Ovary (tissue), 9 donors: ENCODE measurements around the gene ARID3C. TPM values are rescaled to one million over a fixed set of nuclear protein-coding genes. Genes with fewer than 3 reads are reported as not detected.

Source experiments
- DNase-seq, 5 donors: peaks; one replicate each; pipeline ENCODE4 v3.0.0-alpha.2; 2019 to 2020
- H3K27ac ChIP-seq, 2 donors: fragments of 200-600 bp; one replicate each; pipeline versions ENCODE4 v1.5.1 to v1.8.0; 2019 to 2022
- H3K27me3 ChIP-seq: fragments of 200-600 bp; one replicate; pipeline ENCODE4 v1.8.0; 2022
- H3K36me3 ChIP-seq: fragments of 200-600 bp; sonication (generic); one replicate; pipeline ENCODE4 v1.5.1; 2019
- H3K4me1 ChIP-seq: one replicate; pipeline ENCODE4 v1.8.1; 2013; ENCODE audit warnings: mild to moderate bottlenecking, moderate library complexity; ENCODE audit not compliant: insufficient read depth
- H3K4me3 ChIP-seq: fragments of 200-600 bp; sonication (generic); one replicate; pipeline ENCODE4 v1.5.1; 2017
- H3K9me3 ChIP-seq, 2 donors: fragments of 200-600 bp in 1 of 2; sonication (generic) in 1 of 2; one replicate each; pipeline versions ENCODE4 v1.5.1 to v1.8.1; 2013 to 2019; ENCODE audit warnings: mild to moderate bottlenecking in 1 of 2, moderate library complexity in 1 of 2
- CTCF ChIP-seq, 3 donors: fragments of 450-650 bp in 2 of 3; fragments of 200-600 bp in 1 of 3; IDR thresholded peaks; one replicate each; pipeline versions ENCODE4 v1.5.1 to v1.8.0; 2016 to 2022; ENCODE audit warnings: antibody characterized with exemption in 3 of 3, mild to moderate bottlenecking in 1 of 3
- EP300 ChIP-seq: sonication (generic); formaldehyde crosslinking; IDR thresholded peaks from one replicate; pipeline ENCODE4 v1.6.1; 2017; ENCODE audit warnings: antibody characterized with exemption
- POLR2A ChIP-seq: fragments of 450-650 bp; IDR thresholded peaks from one replicate; pipeline ENCODE4 v1.6.1; 2017; ENCODE audit warnings: antibody characterized with exemption, mild to moderate bottlenecking, moderate library complexity
- WGBS, 3 donors: extraction: QIAGEN DNeasy Blood & Tissue Kit in 1 of 3; methylation state at CpG; one replicate each; pipeline versions ENCODE4 v1.1.5 to v1.1.7; 2013 to 2017; 5-methylcytosine and 5-hydroxymethylcytosine counted together
- intact Hi-C, 4 donors: fragments of 100-400 bp; cut with DNase I; formaldehyde crosslinking; loops; one replicate each; pipeline versions ENCODE4 v1.11.0 to v1.15.1; 2022 to 2023
- polyA plus RNA-seq, 2 donors: library from polyadenylated mRNA; stranded (reverse); fragments of 200-250 nt in 1 of 2; fragments of 350-450 nt in 1 of 2; fragmentation: Illumina TruSeq in 1 of 2; extraction: RNeasy Lipid Tissue Mini Kit (QIAGEN cat#74804) in 1 of 2; gene quantifications; one replicate each; pipeline ENCODE4 v1.2.3, GENCODE V29; 2013 to 2014
- total RNA-seq, 7 donors: library from RNA; depleted of rRNA in 2 of 7; stranded (reverse); fragments of >200 nt in 2 of 7; fragmentation: NEBNext Ultra II Directional in 3 of 7; extraction: Animal tissue kit (Norgen Biotek cat#: 25700) in 3 of 7; gene quantifications; one replicate each; pipeline versions ENCODE4 v1.1.0 to v1.2.4, GENCODE V29; 2016 to 2023
- donor health status: DM: no; HTN: no; CAD: no; lungs with moderate emphysema.
- donor health status: DM: no; HTN: no; CAD: no.
- donor health status: Bipolar disorder and iron deficiency.
- donor health status: DM: yes; HTN: yes; CAD: no.
- donor health status: DM: no; HTN: no; CAD: no.
- donor health status: DM: yes; HTN: yes; CAD: no.

ARID3C gene
- total and polyA plus RNA-seq, 9 donors = 0.07 to 0.40 TPM; not detected in 7

DNA sequence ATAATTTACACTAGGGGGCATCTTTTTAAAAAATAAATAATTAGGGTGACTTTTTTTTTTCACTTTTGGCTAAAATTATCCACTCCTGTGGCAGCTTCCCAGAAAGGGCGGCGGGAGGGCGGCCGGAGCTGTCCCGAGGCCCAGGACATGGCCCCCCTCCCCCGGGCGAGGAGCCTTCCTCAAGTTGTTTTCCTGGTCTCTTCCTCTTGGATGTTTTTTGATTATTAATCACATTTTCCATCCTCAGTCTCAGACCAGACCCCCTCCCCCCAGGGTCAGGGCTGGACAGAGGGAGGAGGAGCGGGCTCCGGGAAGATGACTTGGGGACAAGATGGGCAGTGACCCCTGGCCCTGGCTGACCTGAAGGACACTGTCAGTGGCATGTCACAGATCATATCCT is 34.7 kb downstream of the ARID3C start:
- intact Hi-C loops = loop anchor here in 2 of 4 donors (5.0 kb wide), 3 partner anchors 47 to 192 kb away; no protein-coding TSS in a partner anchor
- H3K27me3 ChIP-seq = no peaks in the 10 kb centered on the region
- H3K36me3 ChIP-seq = no peaks in the 10 kb centered on the region
- peaks cover 3% of the 10 kb centered on the region for H3K4me1 ChIP-seq
- no peak overlapping the region for H3K4me3 ChIP-seq
- WGBS, 3 donors = 24 to 29% (median 27%) methylated on average over 9 of the region's 9 CpGs
- H3K27ac ChIP-seq = peak overlapping the region; percentile 60 to 61
- DNase-seq = peak in 4 of 5 donors; percentile 56 to 80 (median 74)
- no peaks in the 10 kb centered on the region for H3K9me3 ChIP-seq
- TF ChIP-seq EP300 (no peak), CTCF (IDR thresholded peaks at IDR 0.05) (no peak), POLR2A (no peak)

DNA sequence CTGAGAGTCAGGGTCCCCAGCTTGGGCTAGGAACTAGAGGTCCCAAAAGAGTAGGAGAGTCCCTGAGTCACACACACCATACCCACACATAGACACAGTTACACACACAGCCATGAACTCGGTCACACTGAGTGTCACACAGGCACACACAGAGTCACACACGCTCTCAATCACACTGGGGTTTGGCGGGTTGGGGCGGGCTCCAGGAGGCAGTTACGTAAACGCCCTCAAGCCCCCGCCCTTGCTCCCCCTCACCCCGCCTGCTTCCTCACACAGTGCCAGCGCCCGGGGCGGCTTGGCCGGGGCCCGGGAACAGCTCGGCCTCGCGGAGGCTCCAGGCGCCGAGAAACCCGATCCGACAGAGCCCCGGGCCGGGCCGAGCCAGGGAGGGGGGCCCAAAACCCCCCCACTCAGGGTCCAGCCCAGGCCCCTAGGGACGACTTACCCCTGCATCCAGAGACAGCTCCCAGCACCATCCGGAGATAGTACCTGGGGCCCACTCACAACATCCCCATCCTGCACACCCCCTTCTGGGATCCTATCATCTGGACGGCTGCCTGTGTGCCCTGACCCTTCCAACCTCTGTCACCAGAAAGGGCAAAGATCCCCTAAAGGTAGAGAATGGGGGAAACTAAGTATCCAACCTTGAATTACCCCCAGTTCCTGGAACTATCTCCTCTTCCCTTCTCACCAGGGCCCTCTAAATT is 35.8 kb downstream of the ARID3C start:
- peaks cover 3% of the 10 kb centered on the region for H3K4me1 ChIP-seq
- no peak overlapping the region for H3K4me3 ChIP-seq
- intact Hi-C loops = loop anchor here in 3 of 4 donors (2.0 to 5.0 kb wide), 4 partner anchors 44 to 191 kb away; no protein-coding TSS in a partner anchor
- peak overlapping the region; percentile 60 to 61 for H3K27ac ChIP-seq
- peak; percentile 79 to 93 (median 82) for DNase-seq
- no peak for TF ChIP-seq EP300
- TF ChIP-seq CTCF (IDR thresholded peaks at IDR 0.05) = no peak
- no peak for TF ChIP-seq POLR2A
- H3K9me3 ChIP-seq = no peaks in the 10 kb centered on the region
- H3K27me3 ChIP-seq = no peaks in the 10 kb centered on the region
- H3K36me3 ChIP-seq = no peaks in the 10 kb centered on the region
- 6 to 7% (median 7%) methylated on average over 17 to 26 of the region's 26 CpGs for WGBS, 3 donors

DNA sequence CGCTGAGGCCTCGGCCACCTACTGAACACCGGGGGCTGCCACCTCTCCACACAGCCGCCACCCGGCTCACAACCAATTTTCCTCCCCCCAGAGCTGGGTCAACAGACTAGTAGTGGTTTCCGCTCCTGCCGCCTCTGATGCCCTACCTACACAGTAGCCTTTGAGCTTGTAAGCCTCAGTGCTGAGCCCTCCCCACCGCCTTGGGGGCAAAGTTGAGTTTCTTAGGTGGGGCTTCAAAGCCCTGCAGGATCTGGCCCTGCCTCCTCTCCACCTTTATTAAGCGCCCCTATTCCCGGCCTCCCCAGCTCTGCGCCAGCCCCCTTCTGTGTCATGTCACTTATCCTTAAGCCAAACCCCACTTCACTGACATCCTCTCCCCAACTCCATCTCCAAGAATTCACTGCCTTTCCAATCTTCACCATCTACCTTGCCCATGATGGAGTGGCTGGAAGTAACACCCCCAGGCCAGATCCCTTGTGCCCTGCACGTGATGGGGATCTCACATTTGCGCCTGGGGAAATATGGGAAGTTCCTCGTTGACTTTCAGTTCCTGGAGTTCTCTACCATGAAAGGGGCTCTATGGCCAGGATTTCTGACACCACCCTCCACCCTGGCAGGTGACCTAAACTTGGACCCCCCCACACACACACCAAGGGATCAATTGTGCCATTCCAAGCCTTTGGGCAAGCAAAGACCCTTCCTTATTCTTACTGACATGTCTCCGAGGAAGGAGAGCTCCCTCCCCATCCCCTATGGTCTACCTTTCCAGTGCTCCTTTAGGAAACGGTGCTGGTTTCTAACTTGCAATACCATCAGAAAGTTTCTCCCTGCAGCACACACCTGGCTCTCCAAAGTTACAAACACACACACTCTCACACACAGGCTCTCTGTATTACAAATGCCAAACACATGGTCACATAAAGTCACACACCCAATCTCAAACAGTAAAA is 36.7 kb downstream of the ARID3C start:
- peaks cover 3% of the 10 kb centered on the region for H3K4me1 ChIP-seq
- no peaks in the 10 kb centered on the region for H3K27me3 ChIP-seq

More for the DNA sequence above, 36.7 kb downstream of the ARID3C start:
- no peak for DNase-seq
- TF ChIP-seq CTCF (IDR thresholded peaks at IDR 0.05) (peak in 1 of 3 donors; percentile 7), POLR2A (no peak)
- H3K27ac ChIP-seq = no peak overlapping the region
- no peaks in the 10 kb centered on the region for H3K36me3 ChIP-seq
- intact Hi-C loops = loop anchor here (2.0 to 5.0 kb wide), 4 partner anchors 43 to 190 kb away; no protein-coding TSS in a partner anchor
- no peaks in the 10 kb centered on the region for H3K9me3 ChIP-seq
- no peak overlapping the region for H3K4me3 ChIP-seq
- WGBS, 3 donors = 34 to 40% (median 38%) methylated on average over 15 to 16 of the region's 16 CpGs
